HepG2 (cell line): ENCODE results near the gene KDM2B. TPM values are rescaled to one million over a fixed set of nuclear protein-coding genes. Genes with fewer than 3 reads are reported as not detected.

Experiments used
- BHLHE40 ChIP-seq: IDR thresholded peaks from 2 replicates; pipeline ENCODE4 v1.6.1; 2011; ENCODE audit warnings: low read length, improper control_type of control experiment
- CREB1 ChIP-seq, 2 experiments: fragments of 450-650 bp in 1 of 2; IDR thresholded peaks; 2 replicates each; pipeline ENCODE4 v1.6.1; 2016 to 2017; ENCODE audit warnings: control low read depth in 1 of 2, mild to moderate bottlenecking in 1 of 2, missing compliant biosample characterization in 1 of 2, missing genetic modification characterization in 1 of 2
- GABPB1 ChIP-seq: IDR thresholded peaks from 2 replicates; pipeline ENCODE4 v1.6.1; 2016; ENCODE audit warnings: mild to moderate bottlenecking, missing genetic modification reagents, moderate library complexity, missing compliant biosample characterization
- HOXD1 ChIP-seq: sonication (generic); formaldehyde crosslinking; IDR thresholded peaks from 2 replicates; pipeline ENCODE4 v1.5.0; 2020; ENCODE audit warnings: missing genetic modification reagents
- MEIS1 ChIP-seq: sonication (generic); formaldehyde crosslinking; IDR thresholded peaks from 2 replicates; pipeline ENCODE4 v1.9.0; 2021; ENCODE audit warnings: mild to moderate bottlenecking, missing genetic modification reagents, moderate library complexity, borderline replicate concordance
- MXI1 ChIP-seq: IDR thresholded peaks from 3 replicates; pipeline ENCODE4 v1.6.1; 2012; ENCODE audit warnings: low read depth, low read length, inconsistent platforms, borderline replicate concordance
- NCOA2 ChIP-seq: sonication (generic); formaldehyde crosslinking; IDR thresholded peaks from 2 replicates; pipeline ENCODE4 v1.8.0; 2022; ENCODE audit warnings: inconsistent platforms
- SOX5 ChIP-seq: IDR thresholded peaks from 2 replicates; pipeline ENCODE4 v1.6.1; 2016; ENCODE audit warnings: borderline replicate concordance
- TBL1XR1 ChIP-seq: fragments of 150-350 bp; IDR thresholded peaks from 2 replicates; pipeline ENCODE4 v1.6.1; 2014; ENCODE audit warnings: borderline replicate concordance, low read length; ENCODE audit not compliant: partially characterized antibody
- TCF7 ChIP-seq: sonication (generic); IDR thresholded peaks from 2 replicates; pipeline ENCODE4 v1.6.1; 2016; ENCODE audit warnings: antibody characterized with exemption, low read depth
- ZC3H13 ChIP-seq: sonication (generic); formaldehyde crosslinking; IDR thresholded peaks from 2 replicates; pipeline ENCODE4 v1.8.1; 2023; ENCODE audit warnings: mild to moderate bottlenecking, missing genetic modification reagents, moderate library complexity
- ZNF142 ChIP-seq: sonication (generic); formaldehyde crosslinking; IDR thresholded peaks from 2 replicates; pipeline ENCODE4 v1.4.0; 2020; ENCODE audit warnings: missing genetic modification reagents
- ZNF20 ChIP-seq: sonication (generic); formaldehyde crosslinking; IDR thresholded peaks from 2 replicates; pipeline ENCODE4 v1.4.0; 2020; ENCODE audit warnings: mild to moderate bottlenecking, moderate library complexity, missing genetic modification reagents
- ZNF33A ChIP-seq: sonication (generic); formaldehyde crosslinking; IDR thresholded peaks from 2 replicates; pipeline ENCODE4 v1.5.1; 2020; ENCODE audit warnings: missing genetic modification reagents, mild to moderate bottlenecking, moderate library complexity, borderline replicate concordance
- ZNF597 ChIP-seq: sonication (generic); formaldehyde crosslinking; IDR thresholded peaks from 2 replicates; pipeline ENCODE4 v1.5.0; 2020; ENCODE audit warnings: missing genetic modification reagents
- ZNF652 ChIP-seq: IDR thresholded peaks from 2 replicates; pipeline ENCODE4 v1.6.1; 2016; ENCODE audit warnings: low read depth, borderline replicate concordance
- ZNF772 ChIP-seq: sonication (generic); formaldehyde crosslinking; IDR thresholded peaks from 2 replicates; pipeline ENCODE4 v1.5.0; 2020; ENCODE audit warnings: mild to moderate bottlenecking, missing genetic modification reagents
- polyA plus RNA-seq, 8 experiments: library from polyadenylated mRNA; depleted of rRNA in 3 of 8; stranded (reverse) in 7 of 8; unstranded in 1 of 8; fragments of >200 nt; fragmentation: Illumina TruSeq in 4 of 8; extraction: Trizol in 4 of 8; gene quantifications; 2 replicates each; pipeline versions ENCODE4 v1.2.1 to v1.2.3, GENCODE V29; 2011 to 2016; ENCODE audit warnings: low read depth in 4 of 8, missing spikeins in 1 of 8, mixed read lengths in 1 of 8; ENCODE audit not compliant: insufficient read depth in 1 of 8
- total RNA-seq, 5 experiments: library from RNA; depleted of rRNA; stranded (reverse); fragments of >200 nt; fragmentation: Illumina TruSeq; extraction: Trizol; gene quantifications; 2 replicates each; pipeline ENCODE4 v1.2.3, GENCODE V29; 2016; ENCODE audit warnings: low read depth in 1 of 5
- TF ChIP-seq, protein P1 (sequence below): sonication (generic); formaldehyde crosslinking; IDR thresholded peaks from 2 replicates; pipeline ENCODE4 v1.4.0; 2020; ENCODE audit warnings: missing genetic modification reagents, mild to moderate bottlenecking, borderline replicate concordance

Gene KDM2B
- total and polyA plus RNA-seq, 2 of the 13 experiments (the other 11 are each of a cell fraction or from before 2014, with no cell fraction given), result 17.5 to 26.1 TPM

GRCh38 chr12:121490401-121491281 is 90.2 kb downstream of the KDM2B start (continued):
- no peak for TF ChIP-seq TBL1XR1
- TF ChIP-seq NCOA2 (CRISPR knock-in tag), result peak; percentile 96
- TF ChIP-seq ZNF20 (CRISPR knock-in tag), result no peak
- peak; percentile 45; the same call in 1 of the 2 replicates for TF ChIP-seq ZC3H13
- peak; percentile 13; the same call in 1 of the 2 replicates for TF ChIP-seq ZNF142 (CRISPR knock-in tag)
- TF ChIP-seq ZNF33A (CRISPR knock-in tag), result no peak
- TF ChIP-seq TCF7, result peak; percentile 98
- TF ChIP-seq BHLHE40, result no peak
- TF ChIP-seq SOX5, result peak; percentile 95
- TF ChIP-seq ZNF597 (CRISPR knock-in tag), result no peak
- TF ChIP-seq, protein P1, sequence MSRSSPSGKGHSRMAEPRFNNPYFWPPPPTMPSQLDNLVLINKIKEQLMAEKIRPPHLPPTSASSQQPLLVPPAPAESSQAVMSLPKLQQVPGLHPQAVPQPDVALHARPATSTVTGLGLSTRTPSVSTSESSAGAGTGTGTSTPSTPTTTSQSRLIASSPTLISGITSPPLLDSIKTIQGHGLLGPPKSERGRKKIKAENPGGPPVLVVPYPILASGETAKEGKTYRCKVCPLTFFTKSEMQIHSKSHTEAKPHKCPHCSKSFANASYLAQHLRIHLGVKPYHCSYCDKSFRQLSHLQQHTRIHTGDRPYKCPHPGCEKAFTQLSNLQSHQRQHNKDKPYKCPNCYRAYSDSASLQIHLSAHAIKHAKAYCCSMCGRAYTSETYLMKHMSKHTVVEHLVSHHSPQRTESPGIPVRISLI (CRISPR knock-in tag), result peak; percentile 51; the same call in 1 of the 2 replicates
- TF ChIP-seq HOXD1 (CRISPR knock-in tag), result peak; percentile 92
- TF ChIP-seq CREB1 (IDR thresholded peaks at IDR 0.05), result peak; percentile 41; the same call in 1 of the 2 replicates
- no peak for TF ChIP-seq CREB1 (CRISPR knock-in tag; IDR thresholded peaks at IDR 0.05)
- TF ChIP-seq MEIS1 (CRISPR knock-in tag), result peak; percentile 88
- TF ChIP-seq MXI1, result no peak
- TF ChIP-seq ZNF652 (CRISPR knock-in tag), result peak; percentile 65; the same call in 1 of the 2 replicates
- no peak for TF ChIP-seq ZNF772 (CRISPR knock-in tag)
- TF ChIP-seq GABPB1, result no peak
